Gastroesophageal sphincter (tissue), 3 donors: ENCODE data around the gene RERE.

Source experiments
- EP300 ChIP-seq: sonication (generic); formaldehyde crosslinking; IDR thresholded peaks from one replicate; pipeline ENCODE4 v1.6.1; 2017; ENCODE audit warnings: antibody characterized with exemption, mild to moderate bottlenecking
- POLR2A ChIP-seq, 2 donors: fragments of 450-650 bp; IDR thresholded peaks; one replicate each; pipeline ENCODE4 v1.6.1; 2017; ENCODE audit warnings: antibody characterized with exemption in 2 of 2, mild to moderate bottlenecking in 2 of 2, moderate library complexity in 1 of 2
- TF ChIP-seq, protein P1 (sequence below), 4 experiments: fragments of 200-600 bp in 2 of 4; fragments of 450-650 bp in 2 of 4; sonication (generic) in 1 of 4; IDR thresholded peaks; one replicate each; pipeline ENCODE4 v1.5.1; 2017 to 2019; ENCODE audit warnings: antibody characterized with exemption in 4 of 4, mild to moderate bottlenecking in 2 of 4, moderate library complexity in 2 of 4

DNA sequence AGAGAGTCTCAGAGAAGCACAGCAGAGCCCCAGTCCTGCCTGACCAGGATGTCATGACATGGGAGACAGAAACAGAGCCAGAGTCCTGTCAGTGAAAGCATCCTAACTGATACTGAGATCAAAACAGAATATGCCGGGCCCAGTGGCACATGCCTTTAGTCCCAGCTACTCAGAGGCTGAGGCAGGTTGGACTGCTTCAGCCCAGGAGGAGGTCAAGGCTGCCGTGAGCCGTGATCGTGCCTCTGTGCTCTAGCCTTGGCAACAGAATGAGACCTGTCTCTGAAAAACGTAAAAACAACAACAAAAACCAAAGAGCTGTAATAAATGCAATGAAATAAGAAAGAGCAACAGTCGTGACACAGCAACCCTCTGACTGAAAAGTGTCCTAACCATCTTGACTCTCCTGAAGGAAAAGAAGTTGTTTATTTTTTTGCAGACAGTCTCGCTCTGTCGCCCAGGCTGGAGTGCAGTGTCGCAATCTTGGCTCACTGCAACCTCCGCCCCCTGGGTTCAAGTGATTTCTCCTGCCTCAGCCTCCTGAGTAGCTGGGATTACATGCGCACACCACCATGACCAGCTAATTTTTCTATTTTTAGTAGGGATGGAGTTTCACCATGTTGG is 310.3 kb downstream of the RERE start:
- TF ChIP-seq, protein P1, sequence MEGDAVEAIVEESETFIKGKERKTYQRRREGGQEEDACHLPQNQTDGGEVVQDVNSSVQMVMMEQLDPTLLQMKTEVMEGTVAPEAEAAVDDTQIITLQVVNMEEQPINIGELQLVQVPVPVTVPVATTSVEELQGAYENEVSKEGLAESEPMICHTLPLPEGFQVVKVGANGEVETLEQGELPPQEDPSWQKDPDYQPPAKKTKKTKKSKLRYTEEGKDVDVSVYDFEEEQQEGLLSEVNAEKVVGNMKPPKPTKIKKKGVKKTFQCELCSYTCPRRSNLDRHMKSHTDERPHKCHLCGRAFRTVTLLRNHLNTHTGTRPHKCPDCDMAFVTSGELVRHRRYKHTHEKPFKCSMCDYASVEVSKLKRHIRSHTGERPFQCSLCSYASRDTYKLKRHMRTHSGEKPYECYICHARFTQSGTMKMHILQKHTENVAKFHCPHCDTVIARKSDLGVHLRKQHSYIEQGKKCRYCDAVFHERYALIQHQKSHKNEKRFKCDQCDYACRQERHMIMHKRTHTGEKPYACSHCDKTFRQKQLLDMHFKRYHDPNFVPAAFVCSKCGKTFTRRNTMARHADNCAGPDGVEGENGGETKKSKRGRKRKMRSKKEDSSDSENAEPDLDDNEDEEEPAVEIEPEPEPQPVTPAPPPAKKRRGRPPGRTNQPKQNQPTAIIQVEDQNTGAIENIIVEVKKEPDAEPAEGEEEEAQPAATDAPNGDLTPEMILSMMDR (IDR thresholded peaks at IDR 0.05): no peak
- no peak for TF ChIP-seq EP300
- TF ChIP-seq POLR2A (IDR thresholded peaks at IDR 0.05): no peak
